GM18868 (cell line): Measurements from ENCODE around the gene RNF175.

Experiments used
- ATAC-seq: cut with Tn5 transposase; IDR thresholded peaks from one replicate; pipeline ENCODE4 v1.9.1; 2021; ENCODE audit warnings: mild to moderate bottlenecking, moderate library complexity; ENCODE audit not compliant: unreplicated experiment

The RNF175 gene

DNA sequence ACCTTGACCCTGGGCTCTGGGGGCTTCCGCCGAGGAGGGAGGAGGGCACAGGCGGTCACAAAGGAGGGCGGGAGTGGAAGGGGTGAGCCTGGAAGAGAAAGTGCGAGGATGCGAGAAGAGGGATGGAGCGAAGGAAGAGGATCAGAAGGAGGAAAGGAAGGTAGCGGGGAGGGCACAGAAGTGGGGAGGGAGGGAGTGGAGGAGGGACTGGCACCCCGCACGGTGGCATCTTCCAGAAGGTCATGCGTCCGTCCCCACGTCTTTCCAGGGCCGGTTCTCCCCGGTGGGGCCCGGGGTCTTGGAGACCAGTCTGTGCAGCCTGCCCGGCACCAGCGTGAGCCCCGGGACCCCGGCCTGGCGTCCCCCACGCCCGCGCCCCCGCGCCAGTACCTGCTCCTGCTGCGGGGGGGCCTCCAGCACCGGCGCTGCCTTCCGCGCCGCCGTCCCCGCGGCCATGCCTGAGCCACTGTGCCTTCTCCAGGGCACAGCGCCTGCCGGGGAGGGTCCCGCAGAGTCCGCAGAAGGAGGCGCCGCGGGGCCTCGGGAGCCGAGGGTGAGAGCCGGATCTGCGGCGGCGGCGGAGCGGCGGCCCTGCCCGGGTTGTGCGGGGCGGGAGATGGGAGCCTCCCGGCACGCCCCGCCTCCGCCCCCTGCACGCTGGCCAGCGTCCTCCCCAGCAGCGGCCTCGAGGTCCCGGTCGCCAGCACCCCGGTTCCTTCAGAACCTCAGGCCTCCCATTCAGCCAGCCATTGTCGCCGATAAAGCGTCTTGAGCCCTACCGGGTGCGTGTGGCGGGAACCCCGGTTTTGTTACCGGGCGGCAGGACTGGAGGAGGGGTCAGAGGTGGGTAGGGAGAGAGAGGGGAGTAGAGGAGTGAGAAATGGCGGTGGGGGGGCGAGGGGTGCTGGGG, at the start of gene RNF175:
Gene RNF175 (minus strand): TSS at position 618 of the 910 bp plus-strand sequence. CDS start 162 bp downstream, at position 456.
- no peak for ATAC-seq

DNA sequence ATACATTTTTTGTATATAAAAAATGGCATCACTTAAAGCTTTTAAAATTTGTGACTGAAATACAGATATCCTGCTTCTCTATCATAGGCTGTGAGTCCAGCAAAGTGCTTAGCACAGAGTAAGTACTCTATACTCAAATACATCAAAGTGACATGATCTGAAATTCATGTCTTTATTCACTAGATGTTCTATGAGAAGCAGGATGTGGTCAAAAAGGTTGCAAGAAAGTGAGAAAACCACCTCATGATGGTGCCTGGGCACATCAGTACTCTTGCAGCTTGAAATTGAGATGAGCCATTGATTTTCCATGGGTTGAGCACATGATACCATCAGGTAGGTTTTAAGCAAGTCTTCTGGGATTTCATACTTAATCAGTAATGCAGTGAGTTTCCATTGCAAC, 49.5 kb upstream of the RNF175 start:
- peak; percentile 72 for ATAC-seq

DNA sequence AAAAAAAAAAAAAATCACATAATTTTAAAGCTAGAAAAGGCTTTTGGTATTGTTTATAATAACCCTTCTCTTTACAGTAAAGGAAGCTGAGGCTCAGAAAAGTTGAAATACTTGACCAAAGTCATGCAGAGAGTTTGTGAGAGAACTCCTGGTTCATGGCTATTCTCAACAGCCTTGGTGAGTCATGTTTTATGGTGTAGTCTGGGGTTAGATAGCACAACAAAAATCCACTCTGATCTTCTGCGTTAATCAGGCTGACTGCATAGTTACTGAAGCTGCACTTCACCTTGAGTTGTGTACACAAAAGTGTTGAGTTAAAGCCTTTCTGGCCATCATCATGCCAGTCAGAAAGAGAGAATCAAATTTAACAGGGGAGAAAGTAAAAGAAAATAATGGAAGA, 48.4 kb upstream of the RNF175 start:
- no peak for ATAC-seq

DNA sequence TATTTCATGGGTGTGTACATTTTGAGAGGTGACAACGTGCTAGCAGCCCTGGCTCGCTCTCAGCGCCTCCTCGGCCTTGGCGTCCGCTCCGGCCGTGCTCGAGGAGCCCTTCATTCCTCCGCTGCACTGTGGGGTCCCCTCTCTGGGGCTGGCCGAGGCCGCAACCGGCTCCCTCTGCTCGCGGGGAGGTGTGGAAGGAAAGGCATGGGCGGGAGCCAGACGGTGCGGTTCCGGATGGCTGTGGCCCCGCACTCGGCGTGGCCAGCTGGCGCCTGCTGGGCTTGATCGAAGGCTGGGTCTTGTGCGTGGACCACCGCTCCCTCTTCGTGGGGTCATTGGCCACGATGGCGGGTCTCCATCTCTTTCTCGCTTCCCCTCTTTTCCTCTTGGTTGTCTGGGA, 46.2 kb upstream of the RNF175 start:
- ATAC-seq, result no peak

DNA sequence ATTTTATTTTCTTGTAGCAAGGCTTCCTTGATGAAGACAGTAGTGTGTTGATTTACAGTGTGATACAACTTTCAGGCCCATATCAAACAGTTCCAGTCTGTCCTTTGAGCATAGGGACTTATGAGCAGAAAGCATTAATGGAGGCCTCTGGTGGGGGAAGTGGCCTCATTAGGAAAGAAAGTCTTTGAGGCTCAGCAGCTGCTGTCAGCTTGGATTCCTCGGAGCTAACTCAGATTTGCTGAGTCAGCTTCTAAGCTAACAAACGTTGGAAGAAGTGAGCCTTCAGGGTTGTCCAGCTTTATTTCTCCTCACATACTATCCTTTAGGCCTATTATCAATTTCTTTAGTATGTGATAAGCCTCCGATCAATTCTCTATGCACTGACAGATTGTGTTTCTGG, 44.9 kb upstream of the RNF175 start:
- ATAC-seq, result no peak

DNA sequence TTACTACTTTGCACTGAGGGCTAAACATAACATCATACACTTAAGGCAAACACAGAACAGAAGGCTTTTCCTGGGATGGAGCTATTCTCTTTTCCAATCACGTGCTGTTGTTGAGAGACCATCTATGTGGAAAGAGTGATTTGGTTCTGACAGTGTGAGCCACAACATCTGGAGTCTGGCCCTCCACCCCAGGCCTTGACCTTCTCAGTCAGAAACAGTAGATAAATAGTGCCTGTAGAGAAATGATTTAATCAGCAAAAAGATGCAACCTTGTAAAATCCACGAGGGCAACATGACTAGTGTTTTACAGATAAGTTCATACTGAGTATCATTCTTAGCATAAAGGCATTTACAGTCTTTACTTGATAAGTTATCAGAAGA, 39.9 kb upstream of the RNF175 start:
- no peak for ATAC-seq

DNA sequence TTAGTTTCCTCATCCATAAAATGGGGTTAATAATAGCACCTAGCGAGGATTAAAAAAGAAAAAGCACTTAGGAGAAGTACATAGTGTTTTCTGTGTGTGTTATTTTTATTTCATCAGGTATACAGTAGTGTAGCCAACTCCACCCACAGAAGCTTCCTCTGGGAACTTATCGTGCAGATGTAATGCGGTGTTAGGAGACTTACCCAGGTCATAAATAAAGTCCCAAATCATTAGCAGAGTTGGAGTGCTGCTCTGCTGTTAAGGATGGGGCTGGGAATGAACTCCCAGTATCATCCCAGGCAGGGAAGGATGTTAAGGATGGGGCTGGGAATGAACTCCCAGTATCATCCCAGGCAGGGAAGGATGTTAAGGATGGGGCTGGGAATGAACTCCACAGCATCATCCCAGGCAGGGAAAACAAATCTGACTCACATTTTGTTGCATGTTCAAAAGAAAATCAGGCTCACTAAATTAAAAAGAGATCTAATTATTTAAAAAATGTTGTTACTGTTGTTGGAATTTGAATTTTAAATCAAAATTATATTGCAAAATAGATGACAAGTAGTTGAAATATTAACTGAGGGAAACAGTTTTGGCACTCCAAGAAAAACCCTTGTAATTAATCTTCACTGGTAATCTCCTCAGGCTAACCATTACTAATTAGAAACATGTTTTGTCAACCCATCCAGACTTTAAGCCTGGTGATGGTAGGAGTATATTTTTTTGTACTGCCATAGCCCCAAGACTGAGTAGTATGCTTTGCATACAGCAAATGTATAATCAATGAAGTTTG, 39.3 kb upstream of the RNF175 start:
- ATAC-seq, result no peak

DNA sequence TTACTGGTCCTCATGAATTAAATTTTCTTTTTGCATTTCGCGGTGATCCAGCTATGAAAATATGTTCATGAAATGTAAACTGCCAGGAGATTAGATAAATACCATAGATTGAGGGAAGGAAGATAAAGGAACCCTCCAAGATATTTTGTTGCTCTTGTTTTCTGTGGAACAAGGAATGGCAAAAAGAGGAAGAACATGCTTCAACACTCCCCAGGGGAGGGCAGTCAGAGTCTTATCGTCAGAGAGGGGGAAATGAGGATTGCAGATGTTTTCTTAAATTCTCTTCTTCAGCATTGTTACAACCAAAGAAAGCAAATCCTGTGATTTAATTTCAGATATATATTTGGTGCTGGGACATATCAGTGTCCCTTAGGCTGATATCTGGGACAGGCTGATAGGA, 38.6 kb upstream of the RNF175 start:
- ATAC-seq, result no peak

DNA sequence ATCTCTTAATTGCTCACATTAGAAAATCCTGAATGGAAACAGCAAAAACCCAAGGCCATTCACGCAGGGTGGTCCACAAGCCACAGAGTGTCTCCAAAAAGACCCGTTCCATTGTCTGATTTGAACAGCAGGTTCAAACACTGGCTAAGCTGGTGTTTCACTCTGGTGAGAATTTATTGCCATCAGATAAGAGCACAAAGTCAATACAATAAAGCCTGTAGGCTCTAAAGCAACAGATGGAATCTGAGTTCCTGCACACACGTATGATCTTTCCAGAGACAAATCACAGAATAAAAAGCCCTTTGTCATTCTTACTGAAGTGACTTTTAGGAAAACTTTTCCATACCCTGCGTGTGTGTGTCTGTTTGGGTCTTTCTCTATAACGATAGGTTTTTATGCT, 34.2 kb upstream of the RNF175 start:
- no peak for ATAC-seq

DNA sequence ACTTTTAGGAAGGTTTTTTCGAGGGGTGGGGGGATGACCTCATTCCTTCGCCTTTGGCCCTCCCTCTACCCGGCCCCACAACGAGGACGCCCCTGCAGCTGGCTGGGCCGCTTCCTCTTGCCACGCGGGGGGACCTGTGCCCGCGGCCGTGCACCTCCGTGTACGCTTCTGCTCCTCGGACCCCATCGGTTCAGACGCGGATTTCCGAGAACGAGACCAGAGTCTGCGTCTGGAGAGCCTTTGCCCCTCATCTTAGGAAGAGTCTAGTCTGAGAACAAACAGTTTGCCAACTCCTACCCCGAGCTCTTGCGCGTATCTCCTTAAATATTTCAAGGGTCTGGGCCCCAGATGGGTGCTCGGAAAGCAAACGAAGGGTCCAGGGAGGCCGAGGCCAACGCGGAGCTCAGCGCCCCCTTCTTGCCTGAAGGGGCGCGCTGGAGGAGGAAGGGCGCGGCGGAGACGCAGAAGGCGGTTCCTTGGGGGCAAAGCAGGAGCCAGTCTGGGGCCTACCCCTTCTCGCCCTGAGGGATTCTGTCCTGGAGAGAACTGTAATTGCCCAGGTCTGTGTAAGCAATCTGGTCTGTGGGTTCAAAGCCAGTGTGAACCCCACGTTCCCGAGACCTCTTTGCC, 32.9 kb upstream of the RNF175 start:
- ATAC-seq, result peak; percentile 37

DNA sequence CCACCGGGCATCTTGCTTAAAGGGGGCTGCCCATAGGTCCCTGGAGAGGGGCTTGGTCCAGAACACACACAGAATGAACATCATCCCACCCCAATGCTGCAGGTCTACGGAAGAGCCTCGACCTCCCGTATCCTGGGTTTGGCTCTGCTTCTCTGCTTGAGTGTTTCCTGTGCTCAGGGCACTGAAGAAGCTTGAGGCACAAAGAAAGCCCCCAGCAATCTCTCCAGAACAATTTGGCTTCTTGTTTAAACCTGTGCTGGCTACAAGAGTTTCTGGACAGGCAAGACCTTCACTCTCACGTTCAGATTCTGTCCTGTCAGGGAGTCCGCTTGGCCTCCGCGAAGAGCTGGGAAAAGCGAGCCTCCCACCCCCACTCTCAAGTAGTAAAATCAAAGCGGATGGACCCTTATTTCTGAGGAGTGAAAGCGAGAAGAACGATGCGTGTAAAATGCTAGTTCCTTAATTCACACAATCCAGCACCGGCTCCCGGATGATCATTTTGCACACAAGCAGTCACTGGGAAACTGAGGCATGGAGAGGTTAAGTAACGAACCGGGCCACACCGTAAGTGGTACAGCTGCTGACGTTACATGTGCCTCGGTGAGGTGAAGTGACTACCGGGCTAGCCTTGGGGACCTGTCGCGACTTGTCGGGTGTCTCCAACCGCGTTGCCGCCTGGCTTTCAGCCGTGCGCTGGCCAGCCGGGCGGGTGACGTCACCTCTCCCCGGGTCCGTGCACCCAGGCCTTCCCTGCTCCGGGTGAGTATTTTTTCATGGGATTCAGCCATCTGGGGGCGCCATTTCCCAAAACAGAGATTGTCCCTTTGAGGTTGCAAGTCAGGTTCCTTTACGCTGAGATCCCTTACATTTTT, 32.2 kb upstream of the RNF175 start:
- peak; percentile 37 for ATAC-seq

GRCh38 chr4:153790962-153791551, 31.2 kb upstream of the RNF175 start:
- peak; percentile 38 for ATAC-seq

DNA sequence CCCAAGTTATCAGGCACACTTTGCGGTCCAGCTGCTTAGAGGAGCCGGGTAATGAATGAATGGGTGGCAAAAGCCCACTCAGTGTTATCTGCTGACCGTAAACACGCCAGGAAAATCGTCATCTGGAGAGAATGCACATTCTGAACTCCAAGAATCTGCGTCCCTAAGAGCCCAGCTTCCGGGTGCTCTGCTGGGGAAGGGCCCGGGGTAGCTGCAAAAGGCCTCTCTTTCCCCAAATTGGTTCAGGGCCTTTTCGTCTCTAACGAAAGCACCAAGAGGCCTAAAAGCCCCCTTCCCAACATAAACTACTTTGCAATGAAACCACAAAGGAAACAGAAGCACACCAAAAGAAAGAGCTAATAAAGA, 30.7 kb upstream of the RNF175 start:
- no peak for ATAC-seq

DNA sequence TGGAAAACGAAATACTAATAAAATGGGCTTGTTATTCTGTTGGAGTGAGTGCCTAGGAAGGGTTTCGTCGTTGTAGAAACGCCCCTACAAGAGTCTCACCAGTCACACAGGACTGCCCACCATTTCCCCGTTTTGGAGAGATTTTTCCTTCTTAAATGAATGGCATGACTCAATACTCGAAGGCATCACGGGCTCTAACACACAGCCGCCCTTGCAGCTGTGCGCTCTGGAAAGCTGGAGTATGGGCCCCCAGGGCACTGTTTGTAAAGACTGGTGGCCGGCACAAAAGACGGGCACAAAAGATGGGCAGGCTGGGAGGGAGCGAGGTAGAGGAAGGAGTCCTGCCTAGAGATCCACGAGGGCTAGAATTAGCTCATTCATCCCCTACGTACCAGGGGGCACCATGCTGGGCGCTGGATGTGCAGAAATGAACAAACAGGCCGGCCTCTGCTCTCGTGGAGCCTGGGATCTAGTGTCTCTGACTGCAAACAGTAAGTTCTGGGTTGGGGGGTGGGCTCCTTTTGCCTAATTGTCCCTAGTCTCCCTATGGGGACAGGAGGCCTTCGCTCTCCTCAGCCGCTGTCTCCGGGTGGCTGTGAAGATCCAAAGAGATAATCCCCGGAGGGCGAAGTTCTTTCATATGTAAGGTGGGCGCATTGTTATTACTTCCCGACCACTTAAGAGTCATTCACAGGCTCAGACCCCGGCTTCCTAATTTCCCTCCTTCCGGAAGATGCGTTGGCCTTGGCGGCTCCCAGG, 30.1 kb upstream of the RNF175 start:
- ATAC-seq, result no peak

- ATAC-seq, result no peak
Observed at GRCh38 chr4:153788413-153789276, 28.8 kb upstream of the RNF175 start, which contains the start of gene SFRP2. Gene SFRP2 (minus strand): TSS chr4:153789083. CDS start chr4:153788835, 248 bp downstream.

- ATAC-seq, result no peak
Observed at GRCh38 chr4:153788051-153788412, 28.2 kb upstream of the RNF175 start.

GRCh38 chr4:153787575-153787974, 27.8 kb upstream of the RNF175 start:
- no peak for ATAC-seq

DNA sequence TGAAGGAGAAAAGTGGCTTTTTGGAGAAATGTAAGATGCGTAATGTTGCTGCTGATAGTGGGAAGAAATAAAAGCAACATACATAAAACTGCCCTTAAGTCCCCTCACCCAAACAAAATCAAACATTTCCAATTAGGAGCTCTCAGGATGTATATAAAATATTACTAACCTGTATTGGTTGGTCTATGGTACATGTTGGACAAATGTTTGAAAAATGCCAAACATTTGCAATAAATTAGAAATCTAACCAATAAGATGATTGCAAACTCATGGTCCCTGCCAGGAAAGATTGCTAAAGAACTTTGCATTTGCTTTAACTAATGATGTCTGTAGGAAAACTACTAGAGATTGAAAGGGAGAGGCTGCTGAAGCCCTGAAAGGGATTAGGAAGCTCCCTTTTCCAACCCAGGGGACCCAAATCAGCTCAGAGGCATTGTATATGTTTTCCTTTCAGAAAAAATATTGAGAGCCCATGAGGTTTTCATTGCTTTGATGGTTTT, 27.3 kb upstream of the RNF175 start:
- no peak for ATAC-seq
